Osteocyte (in vitro differentiated cells): ENCODE data around the gene NOMO2. TPM values are rescaled to one million over a fixed set of nuclear protein-coding genes. Genes with fewer than 3 reads are reported as not detected.
"Not testable (repeated sequence)": the region's sequence is repeated elsewhere in the genome, so short reads cannot be mapped to it uniquely, and the experiment has no call there.

Experiments
- DNase-seq: peaks from one replicate; pipeline ENCODE4 v3.0.0; 2021; ENCODE audit warnings: mixed read lengths; ENCODE audit not compliant: unreplicated experiment; ENCODE audit errors: extremely low spot score
- H3K27ac Mint-ChIP-seq: one replicate; pipeline ENCODE4 v1.8.0; 2021; ENCODE audit warnings: mild to moderate bottlenecking, mixed read lengths; ENCODE audit not compliant: unreplicated experiment
- H3K27me3 Mint-ChIP-seq: one replicate; pipeline ENCODE4 v1.8.0; 2021; ENCODE audit warnings: mixed read lengths; ENCODE audit not compliant: unreplicated experiment
- H3K36me3 Mint-ChIP-seq: one replicate; pipeline ENCODE4 v1.8.0; 2021; ENCODE audit warnings: mixed read lengths; ENCODE audit not compliant: unreplicated experiment
- H3K4me1 Mint-ChIP-seq: one replicate; pipeline ENCODE4 v1.8.0; 2021; ENCODE audit warnings: mixed read lengths; ENCODE audit not compliant: unreplicated experiment
- H3K4me3 Mint-ChIP-seq: one replicate; pipeline ENCODE4 v1.8.0; 2021; ENCODE audit warnings: mild to moderate bottlenecking, moderate library complexity, mixed read lengths; ENCODE audit not compliant: unreplicated experiment
- H3K9me3 Mint-ChIP-seq: one replicate; pipeline ENCODE4 v1.8.0; 2021; ENCODE audit warnings: mixed read lengths; ENCODE audit not compliant: unreplicated experiment
- total RNA-seq: library from RNA; stranded (reverse); gene quantifications from 2 replicates; pipeline ENCODE4 v1.2.1, GENCODE V29; 2021

NOMO2 gene
- total RNA-seq, 1 donor from 2014 or later = 142 TPM

- H3K9me3 Mint-ChIP-seq, H3K36me3 Mint-ChIP-seq, H3K4me3 Mint-ChIP-seq, DNase-seq, H3K27ac Mint-ChIP-seq, H3K27me3 Mint-ChIP-seq, H3K4me1 Mint-ChIP-seq: not testable (repeated sequence)
Measured at GRCh38 chr16:18497032-18497431, 64.9 kb downstream of the NOMO2 start.

GRCh38 chr16:18492118-18492897 is 69.6 kb downstream of the NOMO2 start:
- not testable (repeated sequence) for H3K27me3 Mint-ChIP-seq, H3K4me1 Mint-ChIP-seq, DNase-seq, H3K36me3 Mint-ChIP-seq, H3K9me3 Mint-ChIP-seq, H3K27ac Mint-ChIP-seq, H3K4me3 Mint-ChIP-seq

- not testable (repeated sequence) for H3K4me3 Mint-ChIP-seq, DNase-seq, H3K36me3 Mint-ChIP-seq, H3K9me3 Mint-ChIP-seq, H3K27ac Mint-ChIP-seq, H3K27me3 Mint-ChIP-seq, H3K4me1 Mint-ChIP-seq
Measured at GRCh38 chr16:18436025-18436424, 125.9 kb downstream of the NOMO2 start.

- H3K36me3 Mint-ChIP-seq, H3K9me3 Mint-ChIP-seq, H3K27me3 Mint-ChIP-seq, H3K27ac Mint-ChIP-seq, H3K4me1 Mint-ChIP-seq, DNase-seq, H3K4me3 Mint-ChIP-seq: not testable (repeated sequence)
Measured at GRCh38 chr16:18415827-18416226, 146.1 kb downstream of the NOMO2 start.

- H3K27me3 Mint-ChIP-seq, H3K9me3 Mint-ChIP-seq, H3K36me3 Mint-ChIP-seq, H3K4me3 Mint-ChIP-seq, DNase-seq, H3K4me1 Mint-ChIP-seq, H3K27ac Mint-ChIP-seq: not testable (repeated sequence)
Measured at GRCh38 chr16:18409532-18410293, 152.2 kb downstream of the NOMO2 start.

- not testable (repeated sequence) for H3K4me1 Mint-ChIP-seq, DNase-seq, H3K36me3 Mint-ChIP-seq, H3K9me3 Mint-ChIP-seq, H3K27me3 Mint-ChIP-seq, H3K4me3 Mint-ChIP-seq, H3K27ac Mint-ChIP-seq
Measured at GRCh38 chr16:18401851-18402657, 159.8 kb downstream of the NOMO2 start.

GRCh38 chr16:18401159-18401558 is 160.7 kb downstream of the NOMO2 start:
- H3K4me1 Mint-ChIP-seq, H3K27me3 Mint-ChIP-seq: not testable (repeated sequence)
- peak; percentile 83 for DNase-seq

GRCh38 chr16:18394363-18394762 is 167.5 kb downstream of the NOMO2 start:
- not testable (repeated sequence) for H3K27ac Mint-ChIP-seq, H3K36me3 Mint-ChIP-seq, H3K4me1 Mint-ChIP-seq, H3K27me3 Mint-ChIP-seq, H3K9me3 Mint-ChIP-seq, H3K4me3 Mint-ChIP-seq, DNase-seq

More at GRCh38 chr16:18401159-18401558, 160.7 kb downstream of the NOMO2 start:
- peak overlapping the region; percentile 77 for H3K4me3 Mint-ChIP-seq
- not testable (repeated sequence) for H3K36me3 Mint-ChIP-seq, H3K9me3 Mint-ChIP-seq
- H3K27ac Mint-ChIP-seq = peak overlapping the region; percentile 34

GRCh38 chr16:18387767-18388166 is 174.1 kb downstream of the NOMO2 start:
- not testable (repeated sequence) for H3K4me1 Mint-ChIP-seq, H3K27me3 Mint-ChIP-seq, H3K36me3 Mint-ChIP-seq

GRCh38 chr16:18386517-18386916 is 175.4 kb downstream of the NOMO2 start:
- not testable (repeated sequence) for H3K27ac Mint-ChIP-seq, H3K4me3 Mint-ChIP-seq, H3K36me3 Mint-ChIP-seq, H3K9me3 Mint-ChIP-seq, H3K27me3 Mint-ChIP-seq, H3K4me1 Mint-ChIP-seq, DNase-seq

More at GRCh38 chr16:18387767-18388166, 174.1 kb downstream of the NOMO2 start:
- H3K27ac Mint-ChIP-seq, H3K4me3 Mint-ChIP-seq, DNase-seq, H3K9me3 Mint-ChIP-seq: not testable (repeated sequence)

GRCh38 chr16:18385285-18385684 is 176.6 kb downstream of the NOMO2 start:
- not testable (repeated sequence) for H3K36me3 Mint-ChIP-seq, H3K27ac Mint-ChIP-seq, DNase-seq, H3K4me3 Mint-ChIP-seq, H3K27me3 Mint-ChIP-seq, H3K9me3 Mint-ChIP-seq, H3K4me1 Mint-ChIP-seq
